Upper lobe of right lung (tissue), 1 donor: ENCODE measurements around the gene AP2M1. TPM values are rescaled to one million over a fixed set of nuclear protein-coding genes. Genes with fewer than 3 reads are reported as not detected.
A peak's percentile ranks its signal among the peaks of the same experiment; 100 is the strongest.

Experiments used
- ATAC-seq: fragments of 200-7000 bp; cut with Tn5 transposase; one replicate; pipeline ENCODE4 v1.9.1; 2020; ENCODE audit warnings: mild to moderate bottlenecking, moderate library complexity
- DNase-seq: peaks from one replicate; pipeline ENCODE4 v3.0.0-alpha.2; 2020
- H3K27ac ChIP-seq: fragments of 200-600 bp; one replicate; pipeline ENCODE4 v1.8.0; 2022
- H3K27me3 ChIP-seq: fragments of 200-600 bp; one replicate; pipeline ENCODE4 v1.8.0; 2022; ENCODE audit warnings: mild to moderate bottlenecking
- H3K36me3 ChIP-seq: fragments of 200-600 bp; one replicate; pipeline ENCODE4 v1.8.0; 2022
- H3K4me1 ChIP-seq: fragments of 200-600 bp; one replicate; pipeline ENCODE4 v1.8.0; 2022
- H3K4me3 ChIP-seq: fragments of 200-600 bp; one replicate; pipeline ENCODE4 v1.8.0; 2022; ENCODE audit warnings: mild to moderate bottlenecking
- H3K9me3 ChIP-seq: fragments of 200-600 bp; one replicate; pipeline ENCODE4 v1.8.0; 2022
- intact Hi-C: fragments of 100-400 bp; cut with DNase I; formaldehyde crosslinking; loops from one replicate; pipeline ENCODE4 v1.11.0; 2022
- total RNA-seq: library from RNA; stranded (reverse); fragmentation: NEBNext Ultra II Directional; extraction: Animal tissue kit (Norgen Biotek cat#: 25700); gene quantifications from one replicate; pipeline ENCODE4 v1.2.1, GENCODE V29; 2021
- TF ChIP-seq, protein P1 (sequence below): fragments of 200-600 bp; IDR thresholded peaks from one replicate; pipeline ENCODE4 v1.8.0; 2022; ENCODE audit warnings: antibody characterized with exemption
- donor health status: DM: no; HTN: yes; CAD: no; lungs with severe emphysema.

The AP2M1 gene
- total RNA-seq, 1 donor from 2014 or later: 245 TPM

DNA sequence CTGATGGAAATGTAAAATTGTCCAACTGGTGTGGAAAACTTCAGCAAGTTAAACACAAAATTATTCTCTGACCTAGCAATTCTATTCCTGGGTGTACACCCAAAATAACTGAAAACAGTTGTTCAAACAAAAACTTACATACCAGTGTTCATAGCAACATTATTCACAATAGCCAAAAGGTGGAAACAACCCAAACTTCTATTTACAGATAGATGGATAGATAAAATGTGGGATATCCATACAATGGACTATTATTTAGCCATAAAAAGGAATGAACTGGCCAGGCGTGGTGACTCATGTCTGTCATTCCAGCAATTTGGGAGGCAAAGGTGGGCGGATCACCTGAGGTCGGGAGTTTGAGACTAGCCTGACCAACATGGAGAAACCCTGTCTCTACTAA, 47.9 kb downstream of the AP2M1 start:
- H3K4me1 ChIP-seq: no peaks in the 10 kb centered on the region
- TF ChIP-seq, protein P1, sequence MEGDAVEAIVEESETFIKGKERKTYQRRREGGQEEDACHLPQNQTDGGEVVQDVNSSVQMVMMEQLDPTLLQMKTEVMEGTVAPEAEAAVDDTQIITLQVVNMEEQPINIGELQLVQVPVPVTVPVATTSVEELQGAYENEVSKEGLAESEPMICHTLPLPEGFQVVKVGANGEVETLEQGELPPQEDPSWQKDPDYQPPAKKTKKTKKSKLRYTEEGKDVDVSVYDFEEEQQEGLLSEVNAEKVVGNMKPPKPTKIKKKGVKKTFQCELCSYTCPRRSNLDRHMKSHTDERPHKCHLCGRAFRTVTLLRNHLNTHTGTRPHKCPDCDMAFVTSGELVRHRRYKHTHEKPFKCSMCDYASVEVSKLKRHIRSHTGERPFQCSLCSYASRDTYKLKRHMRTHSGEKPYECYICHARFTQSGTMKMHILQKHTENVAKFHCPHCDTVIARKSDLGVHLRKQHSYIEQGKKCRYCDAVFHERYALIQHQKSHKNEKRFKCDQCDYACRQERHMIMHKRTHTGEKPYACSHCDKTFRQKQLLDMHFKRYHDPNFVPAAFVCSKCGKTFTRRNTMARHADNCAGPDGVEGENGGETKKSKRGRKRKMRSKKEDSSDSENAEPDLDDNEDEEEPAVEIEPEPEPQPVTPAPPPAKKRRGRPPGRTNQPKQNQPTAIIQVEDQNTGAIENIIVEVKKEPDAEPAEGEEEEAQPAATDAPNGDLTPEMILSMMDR: no peak
- ATAC-seq (no peak), DNase-seq (no peak)
- H3K36me3 ChIP-seq: no peaks in the 10 kb centered on the region
- H3K27me3 ChIP-seq: no peaks in the 10 kb centered on the region
- H3K27ac ChIP-seq: no peak overlapping the region
- intact Hi-C loops: no loop called here
- no peak overlapping the region for H3K4me3 ChIP-seq
- H3K9me3 ChIP-seq: no peaks in the 10 kb centered on the region

- DNase-seq (no peak), ATAC-seq (no peak)
- no peaks in the 10 kb centered on the region for H3K27me3 ChIP-seq
- intact Hi-C loops: no loop called here
- no peaks in the 10 kb centered on the region for H3K9me3 ChIP-seq
- H3K4me3 ChIP-seq: no peak overlapping the region
- H3K36me3 ChIP-seq: no peaks in the 10 kb centered on the region
- no peak overlapping the region for H3K27ac ChIP-seq
- H3K4me1 ChIP-seq: no peaks in the 10 kb centered on the region
- TF ChIP-seq, protein P1: no peak
Measured at GRCh38 chr3:184223946-184224345, 49.3 kb downstream of the AP2M1 start.

DNA sequence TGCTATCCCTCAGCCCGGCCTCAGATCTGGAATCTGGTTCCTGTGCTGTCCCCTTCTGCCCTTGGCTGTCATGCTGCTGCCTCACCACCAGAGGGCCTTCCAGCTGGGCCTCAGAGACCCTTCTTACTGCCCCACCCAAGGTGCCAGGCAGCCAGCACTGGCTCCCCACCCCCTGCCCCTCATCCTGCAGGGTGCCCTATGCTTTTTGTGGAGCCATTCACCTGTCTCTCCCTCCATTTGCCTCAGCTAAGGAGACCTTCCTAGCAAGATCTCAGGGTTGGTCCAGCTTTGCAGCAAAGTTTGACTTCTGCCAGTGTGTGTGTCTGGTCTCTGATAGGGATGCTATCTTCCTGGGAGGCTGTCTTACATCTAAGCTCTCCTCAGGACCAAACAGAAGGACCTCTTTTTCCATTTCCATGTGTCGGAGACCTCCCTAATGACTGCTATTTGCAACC, 52.9 kb downstream of the AP2M1 start:
- no peak for DNase-seq
- intact Hi-C loops: no loop called here
- no peaks in the 10 kb centered on the region for H3K36me3 ChIP-seq
- H3K4me3 ChIP-seq: no peak overlapping the region
- peak; percentile 67 for ATAC-seq
- H3K27me3 ChIP-seq: peaks cover 32% of the 10 kb centered on the region
- peaks cover 9% of the 10 kb centered on the region for H3K4me1 ChIP-seq
- no peaks in the 10 kb centered on the region for H3K9me3 ChIP-seq
- no peak overlapping the region for H3K27ac ChIP-seq
- TF ChIP-seq, protein P1: peak; percentile 87

- intact Hi-C loops: no loop called here
- no peak overlapping the region for H3K27ac ChIP-seq
- DNase-seq (no peak), ATAC-seq (no peak)
- H3K27me3 ChIP-seq: peaks cover 36% of the 10 kb centered on the region
- no peaks in the 10 kb centered on the region for H3K36me3 ChIP-seq
- H3K4me3 ChIP-seq: no peak overlapping the region
- H3K4me1 ChIP-seq: peaks cover 9% of the 10 kb centered on the region
- TF ChIP-seq, protein P1: no peak
- H3K9me3 ChIP-seq: no peaks in the 10 kb centered on the region
Measured at GRCh38 chr3:184228376-184229137, 53.9 kb downstream of the AP2M1 start.

DNA sequence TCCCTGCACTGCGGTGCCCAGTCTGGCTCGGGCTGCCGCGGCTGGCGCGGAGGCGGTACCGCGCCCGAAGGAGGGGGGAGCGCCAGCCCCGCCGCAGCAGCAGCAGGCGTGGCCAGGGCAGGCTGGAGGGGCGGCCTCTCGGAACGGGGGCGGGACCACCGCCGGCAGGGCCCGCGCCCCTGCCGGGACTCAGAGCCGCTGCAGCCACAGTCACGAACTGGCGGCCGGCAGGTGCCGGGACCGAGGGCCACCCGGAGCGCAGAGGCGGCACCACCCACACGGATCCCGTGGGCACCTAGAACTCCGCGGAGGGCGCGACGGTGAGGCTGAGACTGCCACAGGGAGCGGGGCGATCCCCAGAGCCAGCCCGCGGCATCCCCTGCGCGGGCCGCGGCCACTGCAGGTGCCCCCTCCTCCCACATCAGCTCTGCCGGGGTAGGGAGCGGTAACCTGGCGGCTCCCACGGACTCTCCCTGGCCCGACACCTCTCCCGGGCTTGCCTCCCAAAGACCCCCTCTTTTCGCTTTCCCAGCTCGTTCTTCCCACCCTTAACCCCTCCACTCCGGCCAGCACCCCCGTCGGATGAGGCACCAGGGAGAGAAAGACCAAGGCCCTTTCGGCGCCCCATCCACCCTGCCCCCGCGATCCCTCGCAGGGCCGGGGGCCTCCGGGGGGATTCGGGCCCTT, 54.9 kb downstream of the AP2M1 start, which contains the start of gene VWA5B2:
TSS of gene VWA5B2 (plus strand) at position 192 of the 687 bp plus-strand sequence. CDS start 944 bp downstream, outside the sequence.
- Histone ChIP-seq H3K27me3 (peaks cover 36% of the 10 kb centered on the region), H3K9me3 (no peaks in the 10 kb centered on the region), H3K27ac (no peak within 1 kb of the TSS), H3K36me3 (no peaks in the 10 kb centered on the region), H3K4me3 (peak within 1 kb of the TSS; percentile 47), H3K4me1 (peaks cover 9% of the 10 kb centered on the region)
- intact Hi-C loops: no loop called here
- DNase-seq (peak; percentile 81), ATAC-seq (peak; percentile 87)
- TF ChIP-seq, protein P1: peak; percentile 24
